SJSA1 (cell line): ENCODE results near the gene MYL11. TPM values are rescaled to one million over a fixed set of nuclear protein-coding genes. Genes with fewer than 3 reads are reported as not detected.

ENCODE experiments used
- DNase-seq, 2 experiments: peaks; one replicate each; pipeline ENCODE4 v3.0.0-alpha.2; 2015 to 2020; ENCODE audit warnings: low spot score in 2 of 2, low read depth in 1 of 2
- H3K27ac ChIP-seq: fragments of 250-450 bp; sonication (Bioruptor Pico); 2 replicates; pipeline ENCODE4 v1.5.1; 2020; ENCODE audit warnings: mild to moderate bottlenecking, moderate library complexity
- H3K27me3 ChIP-seq: fragments of 250-450 bp; sonication (Bioruptor Pico); replicated peaks from 2 replicates; pipeline ENCODE4 v1.5.1; 2020; ENCODE audit warnings: mild to moderate bottlenecking, moderate library complexity
- H3K36me3 ChIP-seq: fragments of 250-450 bp; sonication (Bioruptor Pico); 2 replicates; pipeline ENCODE4 v1.5.1; 2020; ENCODE audit warnings: mild to moderate bottlenecking
- H3K4me1 ChIP-seq: fragments of 250-450 bp; sonication (Bioruptor Pico); replicated peaks from 2 replicates; pipeline ENCODE4 v1.6.1; 2021; ENCODE audit warnings: mild to moderate bottlenecking
- H3K4me3 ChIP-seq: fragments of 250-450 bp; sonication (Bioruptor Pico); 2 replicates; pipeline ENCODE4 v1.5.1; 2020; ENCODE audit warnings: mild to moderate bottlenecking
- H3K9me3 ChIP-seq: fragments of 250-450 bp; sonication (Bioruptor Pico); replicated peaks from 2 replicates; pipeline ENCODE4 v1.5.1; 2020; ENCODE audit warnings: mild to moderate bottlenecking
- total RNA-seq: library from RNA; depleted of rRNA; stranded (reverse); fragments of >200 nt; shearing (Covaris generic); gene quantifications from 2 replicates; pipeline ENCODE4 v1.2.3, GENCODE V29; 2014

The MYL11 gene
- total RNA-seq, 1 experiment from 2014 or later: not detected

DNA sequence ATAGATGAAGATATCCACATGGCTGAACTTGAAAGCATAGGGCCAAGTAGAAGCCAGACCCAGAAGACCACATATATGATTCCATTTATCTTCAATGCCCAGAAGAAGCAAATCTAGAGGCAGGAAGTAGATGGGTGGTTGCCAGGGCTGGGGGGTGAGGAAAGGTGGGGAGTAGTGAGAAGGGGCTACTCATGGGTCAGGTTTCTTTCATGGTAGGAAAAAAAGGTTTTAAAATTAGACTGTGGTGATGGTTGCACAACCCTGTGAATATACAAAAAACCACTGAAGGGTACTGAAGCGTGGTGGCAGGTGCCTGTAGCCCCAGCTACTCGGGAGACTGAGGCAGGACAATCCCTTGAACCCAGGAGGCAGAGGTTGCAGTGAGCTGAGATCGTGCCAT lies 24.9 kb upstream of the MYL11 start:
- Histone ChIP-seq H3K9me3 (no peaks in the 10 kb centered on the region), H3K27me3 (no peaks in the 10 kb centered on the region), H3K27ac (no peak overlapping the region), H3K4me3 (no peak overlapping the region), H3K4me1 (peaks cover 18% of the 10 kb centered on the region), H3K36me3 (peaks cover 43% of the 10 kb centered on the region)
- no peak for DNase-seq

DNA sequence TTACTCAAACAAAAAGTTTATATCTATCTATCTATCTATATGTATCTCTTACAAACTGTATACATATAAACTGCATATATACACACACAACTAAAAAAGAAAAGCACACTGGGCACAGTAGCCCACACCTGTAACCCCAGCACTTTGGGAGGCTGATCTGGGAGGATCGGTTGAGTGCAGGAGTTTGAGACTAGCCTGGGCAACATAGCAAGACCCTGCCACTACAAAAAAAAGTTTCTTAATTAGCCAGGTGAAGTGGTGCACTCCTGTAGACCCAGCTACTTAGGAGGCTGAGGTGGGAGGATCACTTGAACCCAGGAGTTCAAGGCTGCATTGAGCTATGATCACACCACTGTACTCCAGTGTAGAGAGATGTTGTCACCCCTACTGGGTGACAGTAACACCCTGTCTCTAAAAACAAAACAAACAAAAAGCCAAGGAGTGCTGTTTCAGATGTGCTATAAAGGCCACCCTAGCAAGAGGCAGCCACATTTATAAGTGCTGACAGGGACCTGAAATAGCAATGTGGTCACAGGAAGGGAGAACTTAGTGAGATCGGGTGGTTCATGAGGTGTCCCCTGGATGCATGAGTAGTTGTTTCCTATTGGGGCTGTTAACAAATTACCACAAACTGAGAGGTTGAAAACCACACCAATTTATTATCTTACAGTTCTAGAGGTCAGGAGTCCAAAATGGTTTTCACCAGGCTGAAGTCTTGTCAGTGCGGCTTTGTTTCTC lies 24.3 kb upstream of the MYL11 start:
- Histone ChIP-seq H3K27me3 (no peaks in the 10 kb centered on the region), H3K9me3 (no peaks in the 10 kb centered on the region), H3K36me3 (peaks cover 48% of the 10 kb centered on the region), H3K4me1 (peaks cover 20% of the 10 kb centered on the region), H3K4me3 (no peak overlapping the region), H3K27ac (no peak overlapping the region)
- DNase-seq: no peak

DNA sequence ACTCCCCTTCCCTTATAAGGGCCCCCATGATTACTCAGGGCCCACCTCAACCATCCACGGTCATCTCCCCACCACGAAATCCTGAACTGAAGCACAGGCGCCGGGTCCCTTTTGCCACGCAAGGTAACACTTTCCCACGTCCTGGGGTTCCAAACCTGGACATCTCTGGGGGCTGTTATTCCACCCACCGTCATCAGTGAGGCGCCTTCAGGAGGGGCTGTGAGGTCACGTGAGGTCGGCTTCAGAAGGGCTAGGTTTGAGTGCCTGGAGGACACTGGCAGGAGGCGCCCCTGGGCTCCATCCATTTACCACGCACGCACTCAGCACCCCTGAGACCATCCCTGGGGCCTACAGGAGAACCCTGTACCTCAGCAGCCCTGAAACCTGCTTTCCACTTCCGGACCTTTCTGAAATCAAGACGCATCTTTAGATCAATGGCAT lies 23.6 kb upstream of the MYL11 start:
- no peak overlapping the region for H3K4me3 ChIP-seq
- no peak for DNase-seq
- H3K27me3 ChIP-seq: no peaks in the 10 kb centered on the region
- H3K4me1 ChIP-seq: peaks cover 27% of the 10 kb centered on the region
- H3K36me3 ChIP-seq: peaks cover 50% of the 10 kb centered on the region
- H3K27ac ChIP-seq: no peak overlapping the region
- no peaks in the 10 kb centered on the region for H3K9me3 ChIP-seq

DNA sequence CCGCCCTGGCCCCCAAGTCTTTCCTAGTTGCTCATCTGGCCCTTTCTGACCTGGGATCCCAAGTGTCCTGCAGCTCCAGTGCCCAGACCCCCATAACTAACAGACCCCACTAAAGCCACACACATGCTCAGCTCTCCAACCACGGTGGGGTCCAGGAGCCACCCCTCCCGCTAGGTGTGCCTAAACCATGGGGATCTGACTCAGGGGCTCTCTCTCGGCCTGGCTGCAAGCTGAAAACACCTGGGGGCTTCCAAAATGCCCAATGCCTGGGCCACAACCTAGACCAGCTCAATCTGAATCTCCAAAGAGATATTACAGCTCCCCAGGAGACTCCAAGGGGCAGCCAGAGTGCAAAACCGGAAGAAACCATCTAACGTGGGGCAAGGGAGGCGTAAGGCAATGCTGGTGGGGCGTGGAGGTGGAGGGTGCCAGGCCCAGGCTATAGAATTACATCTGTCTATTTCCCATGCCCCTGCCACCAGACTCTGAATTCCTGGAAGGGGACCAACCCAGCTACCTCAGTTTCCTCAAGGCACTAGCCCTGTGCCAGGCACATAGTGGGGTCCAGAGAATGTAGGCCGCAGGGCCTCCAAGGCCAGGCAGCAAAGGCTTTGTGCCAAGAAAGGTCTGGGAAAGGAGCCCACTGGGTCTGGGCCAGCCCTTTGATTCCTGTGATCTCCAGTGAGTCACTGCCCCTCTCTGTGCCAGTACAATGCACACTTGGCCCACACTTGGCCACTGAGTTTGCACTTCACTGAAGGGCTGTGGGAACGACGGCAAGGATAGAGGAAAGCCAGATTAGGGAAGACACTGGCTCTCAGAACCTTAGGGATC lies 22.8 kb upstream of the MYL11 start:
- Histone ChIP-seq H3K9me3 (no peaks in the 10 kb centered on the region), H3K4me3 (no peak overlapping the region), H3K27me3 (no peaks in the 10 kb centered on the region), H3K4me1 (peaks cover 35% of the 10 kb centered on the region), H3K36me3 (peaks cover 56% of the 10 kb centered on the region), H3K27ac (no peak overlapping the region)
- peak; percentile 32 to 67 for DNase-seq

DNA sequence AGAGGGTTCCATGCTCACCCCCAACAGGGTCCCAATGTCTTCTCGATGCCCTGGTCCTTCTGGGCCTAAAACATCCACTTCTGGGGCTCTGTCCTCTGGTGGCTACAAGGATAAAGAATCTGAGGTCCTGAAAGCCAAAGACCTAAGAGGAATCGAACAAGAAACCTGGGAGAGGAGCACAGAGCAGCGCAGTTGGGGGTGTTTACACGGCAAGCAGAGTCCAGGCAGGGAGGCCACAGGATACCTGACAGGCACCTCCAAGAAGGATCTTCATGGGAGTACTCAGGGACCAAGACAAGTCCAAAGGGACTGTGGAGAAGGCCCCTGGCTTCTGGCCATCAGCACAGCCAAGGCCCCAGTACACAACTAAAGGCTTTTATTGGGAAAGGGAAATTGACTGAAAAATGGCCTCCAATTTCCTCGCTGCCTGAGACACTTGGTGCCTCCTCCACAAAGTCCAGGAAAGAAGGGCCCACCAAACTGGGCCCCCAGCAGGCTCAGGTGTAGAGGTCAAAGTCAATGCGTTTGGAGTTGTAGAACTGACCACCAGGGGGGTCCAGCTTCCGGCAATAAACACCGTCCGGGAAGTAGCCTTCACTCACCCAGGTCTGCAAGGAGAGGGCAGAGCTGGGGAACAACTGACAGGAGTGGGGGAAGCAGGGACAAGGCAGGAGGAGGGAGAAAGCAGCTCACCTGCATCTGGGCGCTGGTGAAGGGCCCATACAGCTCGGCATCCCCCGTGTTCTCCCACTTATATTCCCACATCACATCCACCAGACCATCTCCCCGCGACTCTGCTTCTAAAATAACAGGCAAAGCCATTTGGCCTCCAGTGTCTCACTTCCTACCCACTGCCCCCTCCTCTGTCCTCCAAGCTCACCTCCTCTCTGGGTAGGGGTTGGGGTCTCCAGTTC lies 21.9 kb upstream of the MYL11 start:
- no peak overlapping the region for H3K4me3 ChIP-seq
- no peak for DNase-seq
- no peaks in the 10 kb centered on the region for H3K27me3 ChIP-seq
- no peak overlapping the region for H3K27ac ChIP-seq
- H3K4me1 ChIP-seq: peaks cover 36% of the 10 kb centered on the region
- peaks cover 66% of the 10 kb centered on the region for H3K36me3 ChIP-seq
- H3K9me3 ChIP-seq: no peaks in the 10 kb centered on the region

DNA sequence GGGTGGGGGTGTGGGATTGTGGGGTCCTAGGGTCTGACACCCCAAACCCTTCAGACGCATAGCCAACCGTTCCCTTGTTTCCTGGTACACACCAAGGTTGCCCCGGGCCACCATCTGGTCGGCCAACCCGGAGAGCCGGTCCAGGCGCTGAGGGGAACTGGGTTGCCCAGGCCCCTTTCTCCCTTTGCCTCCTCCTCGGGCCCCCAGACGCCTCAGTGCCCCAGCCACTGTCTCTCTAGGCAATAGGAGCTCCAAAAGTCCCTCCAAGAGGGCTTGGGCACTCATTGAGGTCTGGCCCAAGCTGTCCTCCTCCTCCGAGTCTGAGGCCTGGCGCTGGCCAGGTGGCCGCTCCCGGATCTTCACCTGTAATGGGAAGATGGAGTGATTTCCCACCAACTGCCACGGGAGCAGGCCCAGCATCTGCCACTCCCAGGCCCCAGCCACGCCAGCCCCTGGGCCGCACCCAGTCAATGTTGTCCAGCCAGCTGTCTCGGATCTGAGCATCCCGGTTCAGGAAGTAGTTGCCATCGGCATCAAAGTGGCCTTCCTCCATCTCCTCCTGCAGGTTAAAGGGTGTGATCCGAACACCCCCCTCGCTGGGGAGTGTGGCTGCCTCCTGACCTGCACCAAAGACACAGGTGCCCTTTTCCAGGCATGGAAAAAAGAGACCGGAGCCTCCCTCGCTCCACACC lies 21.0 kb upstream of the MYL11 start:
- no peak for DNase-seq
- Histone ChIP-seq H3K27me3 (no peaks in the 10 kb centered on the region), H3K4me3 (peak overlapping the region; percentile 88), H3K4me1 (peaks cover 36% of the 10 kb centered on the region), H3K9me3 (no peaks in the 10 kb centered on the region), H3K36me3 (peaks cover 74% of the 10 kb centered on the region), H3K27ac (no peak overlapping the region)

DNA sequence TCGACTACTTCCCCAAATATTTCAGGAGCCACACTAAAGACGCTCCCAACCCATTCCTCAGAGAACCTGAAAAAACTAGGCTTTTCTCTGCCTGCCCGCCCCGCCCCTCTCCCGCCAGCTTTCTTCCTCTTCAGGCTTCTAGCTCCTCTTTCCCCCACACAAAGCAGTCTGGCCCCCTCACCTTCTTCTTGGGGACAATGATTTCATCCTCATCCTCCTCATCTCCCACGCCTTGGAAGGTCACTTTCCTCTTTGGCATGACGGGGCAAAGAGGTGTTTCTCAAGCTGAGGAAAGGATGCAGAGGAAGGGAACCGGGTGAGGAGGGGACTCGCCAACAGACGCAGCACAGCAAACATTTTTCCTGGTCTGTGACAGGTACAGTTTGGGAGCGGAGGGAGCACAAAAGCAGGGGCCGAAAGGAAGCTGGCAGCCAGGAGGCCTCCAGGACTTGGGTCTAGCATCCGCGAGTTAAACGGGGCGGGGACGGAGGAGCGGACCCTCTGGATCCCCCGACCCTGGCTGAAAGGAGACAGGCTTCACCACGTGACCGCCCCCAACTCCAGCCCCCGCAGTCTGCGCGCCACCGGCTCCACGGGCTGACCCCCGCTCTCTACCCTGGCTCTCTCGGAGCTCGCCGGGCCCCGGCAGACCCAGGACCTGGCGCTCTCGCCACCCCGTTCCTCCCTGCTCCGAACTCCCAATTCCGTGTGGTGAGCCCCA lies 20.0 kb upstream of the MYL11 start:
- Histone ChIP-seq H3K36me3 (peaks cover 84% of the 10 kb centered on the region), H3K9me3 (no peaks in the 10 kb centered on the region), H3K27ac (peak overlapping the region; percentile 99), H3K4me1 (peaks cover 36% of the 10 kb centered on the region), H3K4me3 (peak overlapping the region; percentile 88), H3K27me3 (no peaks in the 10 kb centered on the region)
- no peak for DNase-seq

DNA sequence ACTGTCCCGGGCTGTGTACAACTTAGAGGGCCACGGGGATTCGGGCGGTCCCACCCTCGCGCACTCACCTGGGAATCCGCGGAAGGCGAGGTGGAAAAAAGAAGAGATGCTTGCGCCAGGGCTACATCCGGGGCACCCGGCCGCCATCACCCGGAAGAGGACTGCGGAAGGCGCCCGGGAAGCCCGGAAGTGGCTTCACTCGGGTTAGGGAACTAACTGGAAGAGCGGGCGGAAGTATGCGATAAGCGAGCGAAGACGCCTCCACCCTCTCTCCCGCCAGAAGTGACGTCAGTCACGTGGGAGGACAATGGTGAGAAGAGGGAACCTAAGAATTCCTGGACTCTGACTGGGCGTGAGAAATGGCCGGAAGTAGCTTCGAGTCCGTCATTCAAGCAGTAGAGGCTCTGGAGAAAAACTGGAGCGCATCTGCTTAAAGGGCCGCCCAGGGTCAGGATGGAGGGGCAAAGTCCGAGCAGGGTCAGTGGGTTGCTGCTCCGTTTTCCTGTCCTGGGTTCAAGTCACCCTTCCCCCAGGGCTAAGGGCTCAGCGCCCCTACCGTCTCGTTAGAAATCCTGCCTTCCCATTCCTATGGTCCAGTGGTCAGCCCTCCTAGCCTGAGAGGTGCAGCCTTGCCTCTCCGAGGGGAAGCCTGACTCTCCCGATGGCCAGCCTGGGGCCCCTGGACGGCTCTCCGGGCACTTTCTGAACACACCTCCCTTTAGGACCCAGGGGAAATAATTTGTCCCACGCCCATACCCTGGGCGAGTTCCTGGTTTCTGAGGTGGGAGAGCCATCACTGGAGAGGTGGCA lies 19.3 kb upstream of the MYL11 start, which contains the start of gene CD2BP2:
Gene CD2BP2, minus strand, starts transcription at position 165 of the 810 bp plus-strand sequence. CDS start 627 bp downstream, outside the sequence.
- Histone ChIP-seq H3K4me1 (peaks cover 36% of the 10 kb centered on the region), H3K4me3 (peak within 1 kb of the TSS; percentile 88), H3K9me3 (no peaks in the 10 kb centered on the region), H3K27me3 (no peaks in the 10 kb centered on the region), H3K27ac (peak within 1 kb of the TSS; percentile 99), H3K36me3 (peaks cover 90% of the 10 kb centered on the region)
- peak; percentile 99 for DNase-seq

DNA sequence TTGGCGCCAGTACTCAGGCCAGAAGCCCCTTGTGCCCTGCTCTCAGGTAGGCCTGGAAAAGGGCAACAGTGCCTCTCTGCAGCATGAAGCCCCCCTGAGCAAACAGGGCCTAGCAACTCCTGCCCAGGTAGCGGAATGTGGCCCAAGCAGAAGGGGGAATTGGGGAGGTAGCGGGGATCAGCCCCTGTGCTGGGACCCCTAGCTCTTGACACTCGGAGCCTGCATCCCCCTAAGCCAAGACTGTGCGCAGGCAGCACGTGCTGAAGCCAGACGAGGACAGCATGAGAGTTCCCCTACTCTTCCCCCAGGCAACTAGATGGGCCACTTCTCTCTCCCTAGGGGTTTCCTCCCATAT lies 18.7 kb upstream of the MYL11 start:
- peak overlapping the region; percentile 88 for H3K4me3 ChIP-seq
- H3K27ac ChIP-seq: peak overlapping the region; percentile 99
- H3K27me3 ChIP-seq: no peaks in the 10 kb centered on the region
- no peak for DNase-seq
- H3K4me1 ChIP-seq: peaks cover 36% of the 10 kb centered on the region
- no peaks in the 10 kb centered on the region for H3K9me3 ChIP-seq
- H3K36me3 ChIP-seq: peaks cover 90% of the 10 kb centered on the region

DNA sequence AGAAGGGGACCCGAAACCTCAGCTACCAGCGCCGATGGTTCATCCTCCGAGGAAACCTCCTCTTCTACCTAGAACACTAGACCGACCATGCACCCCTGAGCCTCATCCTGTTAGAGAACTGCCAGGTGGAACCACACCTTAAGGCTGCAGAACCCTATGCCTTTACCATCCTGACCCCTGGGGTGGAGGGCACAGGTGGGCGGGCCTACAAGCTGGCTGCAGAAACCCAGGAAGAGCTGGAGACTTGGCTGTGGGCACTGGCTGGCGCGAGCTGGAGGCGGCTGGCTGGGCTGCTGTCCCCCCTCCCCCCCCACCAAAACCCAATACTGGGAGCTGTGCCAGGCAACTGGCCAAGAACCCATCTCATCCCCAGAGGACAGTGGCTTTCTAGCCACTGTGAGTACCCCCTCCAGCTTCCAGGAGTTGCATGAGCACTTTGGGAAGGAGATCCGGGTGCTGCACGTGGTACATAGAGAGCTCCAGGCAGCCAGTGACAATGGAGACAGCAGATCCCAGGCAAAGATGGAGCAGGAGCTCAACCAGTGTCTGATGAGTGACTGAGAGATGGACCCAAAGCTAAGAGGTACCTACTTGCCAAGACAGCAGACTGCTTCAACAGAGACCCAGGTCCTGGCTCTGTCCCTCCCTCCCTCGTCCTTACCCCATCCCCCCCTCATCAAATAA lies 18.1 kb upstream of the MYL11 start:
- no peak for DNase-seq
- Histone ChIP-seq H3K4me1 (peaks cover 36% of the 10 kb centered on the region), H3K27ac (no peak overlapping the region), H3K4me3 (no peak overlapping the region), H3K27me3 (no peaks in the 10 kb centered on the region), H3K9me3 (no peaks in the 10 kb centered on the region), H3K36me3 (peaks cover 88% of the 10 kb centered on the region)

DNA sequence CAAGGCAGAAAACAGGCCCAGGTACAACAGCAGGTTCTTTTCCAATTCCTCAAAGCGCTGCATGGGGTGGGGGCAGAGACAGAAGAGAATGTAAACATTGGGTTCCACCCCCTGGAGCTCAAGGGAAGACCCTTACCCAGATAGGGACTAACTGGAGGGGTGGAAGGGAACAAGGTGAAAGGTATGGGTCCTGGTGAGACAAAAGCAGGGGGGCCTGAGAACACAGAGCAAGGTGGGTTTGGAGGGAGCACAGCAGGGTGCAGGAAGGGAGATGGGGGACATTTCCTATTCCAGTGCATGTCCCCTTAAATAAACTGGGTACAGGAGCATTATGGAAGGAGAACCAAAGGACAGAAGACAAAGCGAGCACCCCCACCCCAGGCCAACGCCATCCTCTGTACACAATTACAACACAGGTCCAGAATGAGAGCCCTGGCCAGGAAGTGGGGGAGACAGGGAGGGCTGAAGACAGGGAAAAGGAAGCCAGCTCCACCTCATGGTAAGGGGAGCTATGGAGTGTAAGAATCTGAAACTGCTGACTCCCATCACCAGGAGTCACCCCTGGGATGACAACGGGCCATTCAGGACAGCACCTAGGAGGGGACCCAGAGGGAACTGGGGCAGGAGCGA lies 17.4 kb upstream of the MYL11 start:
- DNase-seq: no peak
- no peak overlapping the region for H3K27ac ChIP-seq
- no peaks in the 10 kb centered on the region for H3K27me3 ChIP-seq
- peaks cover 32% of the 10 kb centered on the region for H3K4me1 ChIP-seq
- H3K4me3 ChIP-seq: no peak overlapping the region
- H3K9me3 ChIP-seq: no peaks in the 10 kb centered on the region
- H3K36me3 ChIP-seq: peaks cover 86% of the 10 kb centered on the region
